SK-N-SH treated with all-trans-retinoic acid at 6 μM for 48 hours (cell line): ENCODE data around the gene FLT1.

Experiments used
- OSR1 ChIP-seq: fragments of 250-450 bp; sonication (Bioruptor Pico); IDR thresholded peaks from 2 replicates; pipeline ENCODE4 v1.8.0; 2022; ENCODE audit warnings: moderate library complexity, mild to moderate bottlenecking, inconsistent platforms
- ZC3H10 ChIP-seq: fragments of 250-450 bp; sonication (Bioruptor Pico); IDR thresholded peaks from 2 replicates; pipeline ENCODE4 v1.5.1; 2021; ENCODE audit warnings: mild to moderate bottlenecking, moderate library complexity
- ZNF8 ChIP-seq: fragments of 450-650 bp; formaldehyde crosslinking; IDR thresholded peaks from 2 replicates; pipeline ENCODE4 v1.5.0; 2020; ENCODE audit warnings: mild to moderate bottlenecking, moderate library complexity

DNA sequence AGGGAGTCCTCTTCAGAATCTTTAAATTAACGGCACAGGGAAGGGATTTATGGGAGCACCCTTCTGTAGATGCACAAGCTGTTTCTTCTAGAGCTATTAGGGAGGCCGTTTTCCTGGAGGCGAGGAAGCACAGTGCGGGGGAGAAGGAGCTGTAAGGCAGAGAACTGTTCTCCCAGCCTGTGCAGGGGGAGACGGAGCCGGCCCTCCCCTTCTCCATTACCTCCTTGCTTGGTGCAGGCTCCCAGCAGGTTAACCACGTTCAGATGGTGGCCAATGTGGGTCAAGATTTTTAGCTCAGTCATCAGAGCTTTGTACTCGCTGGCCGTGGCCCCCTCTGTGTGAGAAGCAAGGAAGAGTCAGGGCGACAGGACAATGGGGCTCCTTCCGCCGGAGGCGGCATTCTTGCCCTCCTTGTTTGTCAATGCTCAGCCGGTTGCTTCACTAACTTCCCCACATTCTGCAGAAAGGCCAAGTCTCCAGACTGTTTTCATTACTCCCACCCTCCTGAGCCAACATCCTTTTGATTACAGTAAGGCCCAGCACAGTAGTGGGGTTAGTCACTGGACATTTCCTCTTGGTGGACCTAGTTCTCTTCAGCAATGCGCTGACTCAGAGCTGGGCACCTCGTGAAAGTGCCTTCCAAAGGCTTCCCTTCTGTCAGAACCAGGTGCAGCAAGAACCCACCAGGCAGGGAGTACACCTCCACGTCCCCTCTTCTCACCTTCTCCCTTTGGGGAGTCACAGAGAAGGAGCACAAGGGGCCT, 165.4 kb downstream of the FLT1 start:
- TF ChIP-seq OSR1 (CRISPR knock-in tag) (no peak), ZNF8 (no peak), ZC3H10 (CRISPR knock-in tag) (no peak)
